SK-N-SH (cell line): ENCODE data around the gene GALNT18. TPM values are rescaled to one million over a fixed set of nuclear protein-coding genes. Genes with fewer than 3 reads are reported as not detected.

Experiments used
- CTCF ChIA-PET: fragments of 300-600, 350-600 bp; formaldehyde crosslinking; extraction: SDS; loops from one replicate; lab custom pipeline; 2021; lab: Yijun Ruan, JAX
- POLR2A ChIA-PET: fragments of 350-600 bp; sonication (Branson Sonifier 250); formaldehyde crosslinking; extraction: SDS; loops from one replicate; lab custom pipeline; 2020; ENCODE audit warnings: antibody characterized with exemption, inconsistent platforms; lab: Yijun Ruan, JAX
- DNase-seq: peaks from one replicate; pipeline ENCODE4 v3.0.0; 2012
- H2AFZ ChIP-seq: fragments of 200-600 bp; sonication (generic); 2 replicates; pipeline ENCODE4 v1.8.1; 2016; ENCODE audit warnings: antibody characterized with exemption, mild to moderate bottlenecking, low read depth
- H3F3A ChIP-seq: fragments of 200-600 bp; sonication (generic); replicated peaks from 2 replicates; pipeline ENCODE3; 2016; ENCODE audit warnings: antibody characterized with exemption, mild to moderate bottlenecking; ENCODE audit not compliant: insufficient read depth
- H3K27ac ChIP-seq, 2 experiments: fragments of 200-500 bp in 1 of 2; fragments of 200-600 bp in 1 of 2; sonication (Bioruptor generic) in 1 of 2; sonication (generic), shearing (Covaris generic) in 1 of 2; 2 replicates each; pipeline versions ENCODE4 v1.5.1 to v1.6.1; 2014 to 2016; ENCODE audit warnings: low read depth in 2 of 2, inconsistent platforms in 1 of 2, low read length in 1 of 2, mild to moderate bottlenecking in 1 of 2, mixed read lengths in 1 of 2
- H3K27me3 ChIP-seq: fragments of 200-600 bp; sonication (generic), shearing (Covaris generic); 2 replicates; pipeline ENCODE4 v1.6.1; 2016; ENCODE audit warnings: mixed run types; ENCODE audit not compliant: insufficient read depth
- H3K36me3 ChIP-seq, 2 experiments: fragments of 200-500 bp in 1 of 2; fragments of 200-600 bp in 1 of 2; sonication (Bioruptor generic) in 1 of 2; sonication (generic) in 1 of 2; replicated peaks in 1 of 2; 2 replicates each; pipeline versions ENCODE3 to v1.5.1; 2014 to 2016; ENCODE audit warnings: low read length in 1 of 2, mild to moderate bottlenecking in 1 of 2; ENCODE audit not compliant: insufficient read depth in 2 of 2, control insufficient read depth in 1 of 2
- H3K4me1 ChIP-seq, 2 experiments: fragments of 200-500 bp in 1 of 2; fragments of 200-600 bp in 1 of 2; sonication (Bioruptor generic) in 1 of 2; sonication (generic), shearing (Covaris generic) in 1 of 2; 2 replicates each; pipeline versions ENCODE4 v1.5.1 to v1.6.1; 2014 to 2016; ENCODE audit warnings: low read depth in 1 of 2, low read length in 1 of 2, mixed run types in 1 of 2; ENCODE audit not compliant: insufficient read depth in 2 of 2, control insufficient read depth in 1 of 2
- H3K4me2 ChIP-seq: fragments of 200-600 bp; sonication (generic), shearing (Covaris generic); 2 replicates; pipeline ENCODE4 v1.6.1; 2017; ENCODE audit warnings: mixed run types
- H3K4me3 ChIP-seq, 2 experiments: fragments of 200-500 bp in 1 of 2; fragments of 200-600 bp in 1 of 2; sonication (Bioruptor generic) in 1 of 2; sonication (generic), shearing (Covaris generic) in 1 of 2; 2 replicates each; pipeline versions ENCODE4 v1.5.1 to v1.8.1; 2014 to 2016; ENCODE audit warnings: low read depth in 2 of 2, inconsistent platforms in 1 of 2, low read length in 1 of 2, mild to moderate bottlenecking in 1 of 2, mixed read lengths in 1 of 2, moderate library complexity in 1 of 2
- H3K79me2 ChIP-seq: fragments of 200-600 bp; sonication (generic); 2 replicates; pipeline ENCODE4 v1.8.1; 2017; ENCODE audit warnings: mild to moderate bottlenecking; ENCODE audit not compliant: insufficient read depth
- H3K9ac ChIP-seq: fragments of 200-600 bp; sonication (generic); 2 replicates; pipeline ENCODE4 v1.6.1; 2017; ENCODE audit warnings: mixed run types
- H3K9me2 ChIP-seq: fragments of 200-600 bp; sonication (generic); 2 replicates; pipeline ENCODE4 v1.6.1; 2017; ENCODE audit warnings: mixed run types
- H3K9me3 ChIP-seq: fragments of 200-600 bp; sonication (generic); 2 replicates; pipeline ENCODE4 v1.6.1; 2017; ENCODE audit warnings: mixed run types, mild to moderate bottlenecking, moderate library complexity
- H4K20me1 ChIP-seq: fragments of 200-600 bp; sonication (generic); 2 replicates; pipeline ENCODE4 v1.6.1; 2017; ENCODE audit warnings: mild to moderate bottlenecking, mixed run types; ENCODE audit not compliant: insufficient read depth
- EP300 ChIP-seq, 2 experiments: IDR thresholded peaks; 2 replicates each; pipeline versions ENCODE4 v1.4.0 to v1.6.1; 2012; ENCODE audit warnings: borderline replicate concordance in 1 of 2, low read depth in 1 of 2, low read length in 1 of 2
- FOSL2 ChIP-seq: IDR thresholded peaks from 2 replicates; pipeline ENCODE4 v1.4.0; 2012; ENCODE audit warnings: low read depth, mild to moderate bottlenecking, moderate library complexity, borderline replicate concordance
- FOXM1 ChIP-seq: IDR thresholded peaks from 2 replicates; pipeline ENCODE4 v1.4.0; 2012; ENCODE audit warnings: low read depth, mild to moderate bottlenecking
- GABPA ChIP-seq: IDR thresholded peaks from 2 replicates; pipeline ENCODE4 v1.4.0; 2012; ENCODE audit warnings: low read depth, mild to moderate bottlenecking
- MXI1 ChIP-seq: IDR thresholded peaks from 2 replicates; pipeline ENCODE4 v1.6.1; 2012; ENCODE audit warnings: mild to moderate bottlenecking, low read depth, low read length, improper control_type of control experiment
- POLR2AphosphoS5 ChIP-seq: IDR thresholded peaks from 2 replicates; pipeline ENCODE4 v1.6.1; 2012; ENCODE audit warnings: low read depth, low read length
- RAD21 ChIP-seq: IDR thresholded peaks from 2 replicates; pipeline ENCODE4 v1.6.1; 2012; ENCODE audit warnings: mild to moderate bottlenecking, low read length
- RFX5 ChIP-seq: IDR thresholded peaks from 2 replicates; pipeline ENCODE4 v1.6.1; 2012; ENCODE audit warnings: mild to moderate bottlenecking, improper control_type of control experiment, low read length
- RXRA ChIP-seq: IDR thresholded peaks from 2 replicates; pipeline ENCODE4 v1.4.0; 2012; ENCODE audit warnings: low read depth, mild to moderate bottlenecking, borderline replicate concordance
- TCF12 ChIP-seq: IDR thresholded peaks from 2 replicates; pipeline ENCODE4 v1.4.0; 2012
- TEAD4 ChIP-seq: IDR thresholded peaks from 2 replicates; pipeline ENCODE4 v1.4.0; 2012; ENCODE audit warnings: mild to moderate bottlenecking, borderline replicate concordance; ENCODE audit not compliant: insufficient read depth
- WGBS: methylation state at CpG from one replicate; pipeline ENCODE4 v1.1.6; 2017; ENCODE audit warnings: low lambda C conversion rate; 5-methylcytosine and 5-hydroxymethylcytosine counted together
- polyA plus RNA-seq, 3 experiments: library from polyadenylated mRNA; depleted of rRNA; stranded (reverse); fragments of >200 nt; gene quantifications; 2 replicates each; pipeline ENCODE4 v1.2.3, GENCODE V29; 2012
- TF ChIP-seq, protein P1 (sequence below): IDR thresholded peaks from 2 replicates; pipeline ENCODE4 v1.4.0; 2012; ENCODE audit warnings: low read depth, borderline replicate concordance
- TF ChIP-seq, protein P2 (sequence below): IDR thresholded peaks from 2 replicates; pipeline ENCODE4 v1.4.0; 2012; ENCODE audit warnings: low read depth, borderline replicate concordance
- TF ChIP-seq, protein P3 (sequence below): fragments of 200-600 bp; sonication (generic); IDR thresholded peaks from 2 replicates; pipeline ENCODE4 v1.6.1; 2017; ENCODE audit warnings: antibody characterized with exemption, mild to moderate bottlenecking, moderate library complexity
- TF ChIP-seq, protein P4 (sequence below): fragments of 150-350 bp; IDR thresholded peaks from 2 replicates; pipeline ENCODE4 v1.6.1; 2017; ENCODE audit warnings: antibody characterized with exemption, low read length, low read depth, borderline replicate concordance

Gene GALNT18
- polyA plus RNA-seq, 1 of the 3 experiments (the other 2 are of a cell fraction), result 0.64 TPM

DNA sequence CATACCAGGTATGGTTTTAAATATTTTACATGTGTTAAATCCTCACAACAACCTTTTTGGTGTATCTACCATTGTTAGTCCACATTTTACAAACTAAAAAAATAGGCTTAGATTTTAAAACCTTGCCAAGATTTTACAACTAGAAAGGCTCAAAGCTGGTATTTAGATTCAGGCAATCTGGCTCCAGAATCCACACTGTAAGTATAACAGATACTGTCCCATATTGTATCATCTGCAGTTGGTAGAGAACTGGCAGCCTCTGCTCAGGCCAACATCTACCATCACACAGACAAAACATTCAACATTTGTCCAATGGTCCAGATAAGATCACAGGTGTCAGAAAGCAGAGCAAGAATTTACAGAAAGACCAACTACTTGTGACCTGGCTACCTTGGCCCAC, 299.7 kb downstream of the GALNT18 start:
- Histone ChIP-seq H3K27ac (no peak overlapping the region), H3K9ac (no peak overlapping the region), H3K79me2 (no peaks in the 10 kb centered on the region), H2AFZ (no peak overlapping the region), H3K27me3 (no peaks in the 10 kb centered on the region), H3K36me3 (no peaks in the 10 kb centered on the region), H3K9me2 (no peaks in the 10 kb centered on the region), H3K9me3 (no peaks in the 10 kb centered on the region), H3K4me1 (no peaks in the 10 kb centered on the region), H3K4me3 (no peak overlapping the region), H3F3A (no peaks in the 10 kb centered on the region), H3K4me2 (no peak overlapping the region), H4K20me1 (no peaks in the 10 kb centered on the region)
- POLR2A ChIA-PET, result no interaction called here
- no peak for DNase-seq
- TF ChIP-seq MXI1 (no peak), TCF12 (no peak), RFX5 (no peak), POLR2AphosphoS5 (no peak), TEAD4 (no peak), FOSL2 (no peak)
- TF ChIP-seq, protein P1, sequence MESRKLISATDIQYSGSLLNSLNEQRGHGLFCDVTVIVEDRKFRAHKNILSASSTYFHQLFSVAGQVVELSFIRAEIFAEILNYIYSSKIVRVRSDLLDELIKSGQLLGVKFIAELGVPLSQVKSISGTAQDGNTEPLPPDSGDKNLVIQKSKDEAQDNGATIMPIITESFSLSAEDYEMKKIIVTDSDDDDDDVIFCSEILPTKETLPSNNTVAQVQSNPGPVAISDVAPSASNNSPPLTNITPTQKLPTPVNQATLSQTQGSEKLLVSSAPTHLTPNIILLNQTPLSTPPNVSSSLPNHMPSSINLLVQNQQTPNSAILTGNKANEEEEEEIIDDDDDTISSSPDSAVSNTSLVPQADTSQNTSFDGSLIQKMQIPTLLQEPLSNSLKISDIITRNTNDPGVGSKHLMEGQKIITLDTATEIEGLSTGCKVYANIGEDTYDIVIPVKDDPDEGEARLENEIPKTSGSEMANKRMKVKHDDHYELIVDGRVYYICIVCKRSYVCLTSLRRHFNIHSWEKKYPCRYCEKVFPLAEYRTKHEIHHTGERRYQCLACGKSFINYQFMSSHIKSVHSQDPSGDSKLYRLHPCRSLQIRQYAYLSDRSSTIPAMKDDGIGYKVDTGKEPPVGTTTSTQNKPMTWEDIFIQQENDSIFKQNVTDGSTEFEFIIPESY, result no peak
- TF ChIP-seq, protein P2, sequence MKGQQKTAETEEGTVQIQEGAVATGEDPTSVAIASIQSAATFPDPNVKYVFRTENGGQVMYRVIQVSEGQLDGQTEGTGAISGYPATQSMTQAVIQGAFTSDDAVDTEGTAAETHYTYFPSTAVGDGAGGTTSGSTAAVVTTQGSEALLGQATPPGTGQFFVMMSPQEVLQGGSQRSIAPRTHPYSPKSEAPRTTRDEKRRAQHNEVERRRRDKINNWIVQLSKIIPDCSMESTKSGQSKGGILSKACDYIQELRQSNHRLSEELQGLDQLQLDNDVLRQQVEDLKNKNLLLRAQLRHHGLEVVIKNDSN, result no peak
- TF ChIP-seq, protein P3, sequence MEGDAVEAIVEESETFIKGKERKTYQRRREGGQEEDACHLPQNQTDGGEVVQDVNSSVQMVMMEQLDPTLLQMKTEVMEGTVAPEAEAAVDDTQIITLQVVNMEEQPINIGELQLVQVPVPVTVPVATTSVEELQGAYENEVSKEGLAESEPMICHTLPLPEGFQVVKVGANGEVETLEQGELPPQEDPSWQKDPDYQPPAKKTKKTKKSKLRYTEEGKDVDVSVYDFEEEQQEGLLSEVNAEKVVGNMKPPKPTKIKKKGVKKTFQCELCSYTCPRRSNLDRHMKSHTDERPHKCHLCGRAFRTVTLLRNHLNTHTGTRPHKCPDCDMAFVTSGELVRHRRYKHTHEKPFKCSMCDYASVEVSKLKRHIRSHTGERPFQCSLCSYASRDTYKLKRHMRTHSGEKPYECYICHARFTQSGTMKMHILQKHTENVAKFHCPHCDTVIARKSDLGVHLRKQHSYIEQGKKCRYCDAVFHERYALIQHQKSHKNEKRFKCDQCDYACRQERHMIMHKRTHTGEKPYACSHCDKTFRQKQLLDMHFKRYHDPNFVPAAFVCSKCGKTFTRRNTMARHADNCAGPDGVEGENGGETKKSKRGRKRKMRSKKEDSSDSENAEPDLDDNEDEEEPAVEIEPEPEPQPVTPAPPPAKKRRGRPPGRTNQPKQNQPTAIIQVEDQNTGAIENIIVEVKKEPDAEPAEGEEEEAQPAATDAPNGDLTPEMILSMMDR, result no peak
- CTCF ChIA-PET, result no interaction called here

DNA sequence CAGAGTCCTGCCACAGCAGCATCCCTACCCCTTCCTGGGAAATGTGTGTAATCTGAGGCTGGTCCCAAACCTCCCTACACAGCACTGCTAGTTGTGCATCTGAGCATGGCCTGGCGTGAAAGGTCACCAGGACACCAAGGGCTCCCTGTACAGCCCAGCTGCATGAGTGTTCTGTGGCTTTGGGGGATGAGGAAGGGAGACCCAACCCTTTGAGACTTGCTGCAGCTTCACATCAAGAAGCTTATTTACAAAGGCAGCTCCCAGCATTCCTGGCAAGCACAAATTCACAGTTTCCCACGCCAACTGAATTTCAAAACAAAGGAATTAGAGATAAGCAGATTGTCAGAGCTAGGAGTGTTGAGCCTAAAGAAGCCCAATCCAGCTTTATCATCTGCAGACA, 301.0 kb downstream of the GALNT18 start:
- no peak for DNase-seq
- H3K36me3 ChIP-seq, result no peaks in the 10 kb centered on the region
- H3K9me3 ChIP-seq, result no peaks in the 10 kb centered on the region
- no peak overlapping the region for H3K27ac ChIP-seq
- no peaks in the 10 kb centered on the region for H3K27me3 ChIP-seq
- 30% methylated on average over 2 of the region's 2 CpGs for WGBS
- H3F3A ChIP-seq, result no peaks in the 10 kb centered on the region
- no peak overlapping the region for H3K4me2 ChIP-seq
- no peak for TF ChIP-seq FOXM1
- TF ChIP-seq GABPA, result no peak
- TF ChIP-seq TCF12, result no peak
- TF ChIP-seq, protein P3, result no peak
- TF ChIP-seq, protein P4, sequence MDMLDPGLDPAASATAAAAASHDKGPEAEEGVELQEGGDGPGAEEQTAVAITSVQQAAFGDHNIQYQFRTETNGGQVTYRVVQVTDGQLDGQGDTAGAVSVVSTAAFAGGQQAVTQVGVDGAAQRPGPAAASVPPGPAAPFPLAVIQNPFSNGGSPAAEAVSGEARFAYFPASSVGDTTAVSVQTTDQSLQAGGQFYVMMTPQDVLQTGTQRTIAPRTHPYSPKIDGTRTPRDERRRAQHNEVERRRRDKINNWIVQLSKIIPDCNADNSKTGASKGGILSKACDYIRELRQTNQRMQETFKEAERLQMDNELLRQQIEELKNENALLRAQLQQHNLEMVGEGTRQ, result no peak
- TF ChIP-seq RXRA, result no peak
- TF ChIP-seq RAD21, result no peak
- TF ChIP-seq MXI1, result no peak
- TF ChIP-seq EP300 (IDR thresholded peaks at IDR 0.05; ENCODE audit: borderline replicate concordance in 1 of 2, low read depth in 1 of 2, low read length in 1 of 2), result no peak
- no peak overlapping the region for H3K9ac ChIP-seq
- ChIA-PET POLR2A (interaction anchor here (1.1 kb wide), 1 partner anchor 25 kb away, joined by 5 read pairs; no protein-coding TSS in a partner anchor), CTCF (no interaction called here)
- H3K79me2 ChIP-seq, result no peaks in the 10 kb centered on the region
- no peaks in the 10 kb centered on the region for H3K4me1 ChIP-seq
- no peaks in the 10 kb centered on the region for H4K20me1 ChIP-seq
- no peaks in the 10 kb centered on the region for H3K9me2 ChIP-seq
- H3K4me3 ChIP-seq, result no peak overlapping the region
- H2AFZ ChIP-seq, result no peak overlapping the region
